Cardiac atrium fibroblast (primary cell): ENCODE measurements around the gene PBLD. TPM values are rescaled to one million over a fixed set of nuclear protein-coding genes. Genes with fewer than 3 reads are reported as not detected.

Source experiments
- total RNA-seq: library from RNA; depleted of rRNA; stranded (reverse); fragments of >200 nt; gene quantifications from 2 replicates; pipeline ENCODE4 v1.2.3, GENCODE V29; 2015

PBLD gene
- total RNA-seq, result 5.5 and 7.8 TPM in 2 replicates

GRCh38 chr10:68332259-68333057 lies at the start of gene PBLD:
Gene PBLD, minus strand, starts transcription at chr10:68332928. Its CDS starts 26,084 bp downstream, at chr10:68306844.

GRCh38 chr10:68331455-68332258 lies 1.1 kb downstream of the PBLD start, which contains the start of gene HNRNPH3:
Gene HNRNPH3, plus strand, starts transcription at chr10:68332064. Its CDS starts 5,158 bp downstream, at chr10:68337222.

Other genes with a start within 250 kb of the PBLD start
- 0.32 TPM in 1 of 2 replicates, not detected in the other for gene MYPN, start 223.4 kb downstream of the PBLD start, total RNA-seq
- gene ATOH7, start 100.8 kb downstream of the PBLD start, total RNA-seq, result not detected in 2 replicates
- 7.1 and 16.2 TPM in 2 replicates for gene HNRNPH3, start 864 bp downstream of the PBLD start, total RNA-seq
- gene RUFY2, start 74.3 kb upstream of the PBLD start, total RNA-seq, result 7.4 and 12.5 TPM in 2 replicates
- gene DNA2, start 139.0 kb upstream of the PBLD start, total RNA-seq, result 1.3 and 7.1 TPM in 2 replicates
- gene SLC25A16, start 194.6 kb upstream of the PBLD start, total RNA-seq, result 5.0 and 5.4 TPM in 2 replicates
- gene TET1, start 227.4 kb upstream of the PBLD start, total RNA-seq, result 2.6 and 4.9 TPM in 2 replicates